GM23338 (cell line): ENCODE data around the gene CNTNAP4. TPM values are rescaled to one million over a fixed set of nuclear protein-coding genes. Genes with fewer than 3 reads are reported as not detected.

Source experiments
- ATAC-seq: fragments of 200-7000 bp; cut with Tn5 transposase; 3 replicates; pipeline ENCODE4 v1.9.1; 2020
- DNase-seq: peaks from one replicate; pipeline ENCODE4 v3.0.0-alpha.2; 2015; ENCODE audit warnings: low spot score
- H2AFZ ChIP-seq: fragments of 200-600 bp; sonication (generic); 2 replicates; pipeline ENCODE4 v1.8.0; 2016; ENCODE audit warnings: antibody characterized with exemption, mild to moderate bottlenecking, moderate library complexity
- H3F3A ChIP-seq: fragments of 200-600 bp; sonication (generic); replicated peaks from 2 replicates; pipeline ENCODE4 v1.8.0; 2017; ENCODE audit warnings: antibody characterized with exemption, mixed run types, low read depth
- H3K27ac ChIP-seq: fragments of 200-600 bp; sonication (generic); 2 replicates; pipeline ENCODE4 v1.6.1; 2016; ENCODE audit warnings: low read depth
- H3K27me3 ChIP-seq: fragments of 200-600 bp; sonication (generic); 2 replicates; pipeline ENCODE4 v1.8.0; 2016; ENCODE audit warnings: mild to moderate bottlenecking, mixed run types, moderate library complexity; ENCODE audit not compliant: insufficient read depth
- H3K36me3 ChIP-seq: fragments of 200-600 bp; sonication (generic); 2 replicates; pipeline ENCODE4 v1.8.0; 2016; ENCODE audit warnings: mild to moderate bottlenecking; ENCODE audit not compliant: insufficient read depth
- H3K4me1 ChIP-seq: fragments of 200-600 bp; sonication (generic); 2 replicates; pipeline ENCODE4 v1.8.0; 2016; ENCODE audit warnings: mild to moderate bottlenecking, moderate library complexity; ENCODE audit not compliant: insufficient read depth
- H3K4me2 ChIP-seq: fragments of 200-600 bp; sonication (generic); 2 replicates; pipeline ENCODE4 v1.7.1; 2017; ENCODE audit warnings: mixed run types
- H3K4me3 ChIP-seq: fragments of 200-600 bp; sonication (generic); 2 replicates; pipeline ENCODE4 v1.6.1; 2016; ENCODE audit warnings: mixed run types
- H3K79me2 ChIP-seq: fragments of 200-600 bp; sonication (generic); replicated peaks from 2 replicates; pipeline ENCODE4 v1.8.0; 2017; ENCODE audit warnings: mild to moderate bottlenecking; ENCODE audit not compliant: insufficient read depth
- H3K9me2 ChIP-seq: fragments of 200-600 bp; sonication (generic); 2 replicates; pipeline ENCODE4 v1.8.0; 2017; ENCODE audit not compliant: insufficient read depth
- H4K20me1 ChIP-seq: fragments of 200-600 bp; sonication (generic); replicated peaks from 2 replicates; pipeline ENCODE4 v1.8.0; 2017; ENCODE audit warnings: mild to moderate bottlenecking; ENCODE audit not compliant: insufficient read depth
- H3K27ac Mint-ChIP-seq: 2 replicates; pipeline ENCODE4 v1.8.0; 2020; ENCODE audit warnings: inconsistent platforms, mild to moderate bottlenecking, moderate library complexity, mixed read lengths
- H3K27me3 Mint-ChIP-seq: 3 replicates; pipeline ENCODE4 v1.8.0; 2022; ENCODE audit warnings: low read depth, mild to moderate bottlenecking, moderate library complexity, mixed read lengths, inconsistent platforms; ENCODE audit not compliant: insufficient read depth, poor library complexity
- H3K36me3 Mint-ChIP-seq: 3 replicates; pipeline ENCODE4 v1.8.0; 2021; ENCODE audit warnings: low read depth, mild to moderate bottlenecking, inconsistent platforms, moderate library complexity, mixed read lengths
- H3K4me1 Mint-ChIP-seq: 3 replicates; pipeline ENCODE4 v1.8.0; 2020; ENCODE audit warnings: mild to moderate bottlenecking, inconsistent platforms, mixed read lengths
- H3K4me3 Mint-ChIP-seq: 3 replicates; pipeline ENCODE4 v1.8.0; 2021; ENCODE audit warnings: moderate library complexity, mild to moderate bottlenecking, inconsistent platforms, mixed read lengths
- H3K9me3 Mint-ChIP-seq: 3 replicates; pipeline ENCODE4 v1.8.0; 2020; ENCODE audit warnings: moderate library complexity, mild to moderate bottlenecking, inconsistent platforms, mixed read lengths
- CREB1 ChIP-seq: fragments of 250-450 bp; sonication (Bioruptor Pico); IDR thresholded peaks from 2 replicates; pipeline ENCODE4 v1.5.0; 2020; ENCODE audit warnings: low read depth, mild to moderate bottlenecking, moderate library complexity
- CTCF ChIP-seq, 2 experiments: fragments of 200-600 bp in 1 of 2; sonication (generic) in 1 of 2; conservative IDR thresholded peaks; 2 replicates each; pipeline versions ENCODE4 v1.5.1 to v1.6.1; 2016 to 2017; ENCODE audit warnings: antibody characterized with exemption in 2 of 2, low read depth in 2 of 2, mild to moderate bottlenecking in 2 of 2, moderate library complexity in 1 of 2
- EZH2 ChIP-seq: fragments of 200-600 bp; sonication (generic); IDR thresholded peaks from one replicate; pipeline ENCODE4 v1.8.0; 2017; ENCODE audit warnings: antibody characterized with exemption, mild to moderate bottlenecking, low read depth; ENCODE audit not compliant: unreplicated experiment
- EZH2phosphoT487 ChIP-seq: fragments of 200-600 bp; sonication (generic); IDR thresholded peaks from one replicate; pipeline ENCODE4 v1.8.1; 2018; ENCODE audit warnings: antibody characterized with exemption; ENCODE audit not compliant: unreplicated experiment
- JUNB ChIP-seq: IDR thresholded peaks from one replicate; pipeline ENCODE4 v1.6.1; 2016; ENCODE audit warnings: antibody characterized with exemption; ENCODE audit not compliant: unreplicated experiment
- NANOG ChIP-seq: IDR thresholded peaks from 2 replicates; pipeline ENCODE4 v1.6.1; 2016; ENCODE audit warnings: antibody characterized with exemption, borderline replicate concordance
- POLR2AphosphoS5 ChIP-seq: IDR thresholded peaks from 2 replicates; pipeline ENCODE4 v1.6.1; 2016; ENCODE audit warnings: antibody characterized with exemption, low read depth
- STAT1 ChIP-seq: IDR thresholded peaks from one replicate; pipeline ENCODE4 v1.6.1; 2016; ENCODE audit warnings: antibody characterized with exemption; ENCODE audit not compliant: unreplicated experiment
- ZNF114 ChIP-seq: fragments of 250-450 bp; sonication (Bioruptor Pico); IDR thresholded peaks from 2 replicates; pipeline ENCODE4 v1.5.0; 2020; ENCODE audit warnings: mild to moderate bottlenecking, moderate library complexity
- ZNF331 ChIP-seq: fragments of 250-450 bp; sonication (Bioruptor Pico); IDR thresholded peaks from 2 replicates; pipeline ENCODE4 v1.5.0; 2020; ENCODE audit warnings: low read depth, mild to moderate bottlenecking, moderate library complexity
- polyA plus RNA-seq: library from polyadenylated mRNA; unstranded; fragments of >200 nt; fragmentation: Nextera tagmentation; extraction: Ambion mirVana; gene quantifications from 2 replicates; pipeline ENCODE4 v1.2.1, GENCODE V29; 2016
- total RNA-seq: library from RNA; depleted of rRNA; stranded (reverse); fragments of >200 nt; shearing (Covaris generic); gene quantifications from 2 replicates; pipeline ENCODE4 v1.2.3, GENCODE V29; 2014
- TF ChIP-seq, protein P1 (sequence below): fragments of 250-450 bp; sonication (Bioruptor Pico); IDR thresholded peaks from 2 replicates; pipeline ENCODE4 v1.5.0; 2020; ENCODE audit warnings: mild to moderate bottlenecking, moderate library complexity
- TF ChIP-seq, protein P2 (sequence below): IDR thresholded peaks from one replicate; pipeline ENCODE4 v1.6.1; 2018; ENCODE audit warnings: antibody characterized with exemption; ENCODE audit not compliant: unreplicated experiment
- TF ChIP-seq, protein P3 (sequence below): IDR thresholded peaks from 2 replicates; pipeline ENCODE4 v1.6.1; 2016; ENCODE audit warnings: antibody characterized with exemption

The CNTNAP4 gene
- total and polyA plus RNA-seq, 2 experiments from 2014 or later, result not detected

GRCh38 chr16:76577003-76577402 lies 299.8 kb downstream of the CNTNAP4 start:
- H3K4me2 ChIP-seq, result no peak overlapping the region
- no peak for DNase-seq
- no peaks in the 10 kb centered on the region for H3K4me1 ChIP-seq
- no peaks in the 10 kb centered on the region for H3F3A ChIP-seq
- no peak for ATAC-seq
- no peaks in the 10 kb centered on the region for H3K79me2 ChIP-seq
- Mint-ChIP-seq H3K27me3 (peaks cover 3% of the 10 kb centered on the region), H3K36me3 (0 out of 3 replicates have a peak, but pooled peaks cover 8% of the 10 kb centered on the region), H3K9me3 (peaks cover 78% of the 10 kb centered on the region), H3K4me3 (no peak overlapping the region), H3K27ac (no peak overlapping the region), H3K4me1 (no peaks in the 10 kb centered on the region)
- 0 out of 2 replicates have a peak, but pooled peaks cover 3% of the 10 kb centered on the region for H3K9me2 ChIP-seq
- H2AFZ ChIP-seq, result no peak overlapping the region
- no peaks in the 10 kb centered on the region for H4K20me1 ChIP-seq
- H3K27ac ChIP-seq, result no peak overlapping the region
- H3K27me3 ChIP-seq, result no peaks in the 10 kb centered on the region
- no peak overlapping the region for H3K4me3 ChIP-seq
- H3K36me3 ChIP-seq, result no peaks in the 10 kb centered on the region
- TF ChIP-seq POLR2AphosphoS5 (no peak), STAT1 (no peak), NANOG (no peak), ZNF331 (no peak), CTCF (conservative IDR thresholded peaks at IDR 0.05; ENCODE audit: low read depth in 2 of 2) (no peak), EZH2 (no peak), JUNB (no peak), ZNF114 (CRISPR knock-in tag) (no peak), EZH2phosphoT487 (no peak), CREB1 (CRISPR knock-in tag) (no peak)
- TF ChIP-seq, protein P1, sequence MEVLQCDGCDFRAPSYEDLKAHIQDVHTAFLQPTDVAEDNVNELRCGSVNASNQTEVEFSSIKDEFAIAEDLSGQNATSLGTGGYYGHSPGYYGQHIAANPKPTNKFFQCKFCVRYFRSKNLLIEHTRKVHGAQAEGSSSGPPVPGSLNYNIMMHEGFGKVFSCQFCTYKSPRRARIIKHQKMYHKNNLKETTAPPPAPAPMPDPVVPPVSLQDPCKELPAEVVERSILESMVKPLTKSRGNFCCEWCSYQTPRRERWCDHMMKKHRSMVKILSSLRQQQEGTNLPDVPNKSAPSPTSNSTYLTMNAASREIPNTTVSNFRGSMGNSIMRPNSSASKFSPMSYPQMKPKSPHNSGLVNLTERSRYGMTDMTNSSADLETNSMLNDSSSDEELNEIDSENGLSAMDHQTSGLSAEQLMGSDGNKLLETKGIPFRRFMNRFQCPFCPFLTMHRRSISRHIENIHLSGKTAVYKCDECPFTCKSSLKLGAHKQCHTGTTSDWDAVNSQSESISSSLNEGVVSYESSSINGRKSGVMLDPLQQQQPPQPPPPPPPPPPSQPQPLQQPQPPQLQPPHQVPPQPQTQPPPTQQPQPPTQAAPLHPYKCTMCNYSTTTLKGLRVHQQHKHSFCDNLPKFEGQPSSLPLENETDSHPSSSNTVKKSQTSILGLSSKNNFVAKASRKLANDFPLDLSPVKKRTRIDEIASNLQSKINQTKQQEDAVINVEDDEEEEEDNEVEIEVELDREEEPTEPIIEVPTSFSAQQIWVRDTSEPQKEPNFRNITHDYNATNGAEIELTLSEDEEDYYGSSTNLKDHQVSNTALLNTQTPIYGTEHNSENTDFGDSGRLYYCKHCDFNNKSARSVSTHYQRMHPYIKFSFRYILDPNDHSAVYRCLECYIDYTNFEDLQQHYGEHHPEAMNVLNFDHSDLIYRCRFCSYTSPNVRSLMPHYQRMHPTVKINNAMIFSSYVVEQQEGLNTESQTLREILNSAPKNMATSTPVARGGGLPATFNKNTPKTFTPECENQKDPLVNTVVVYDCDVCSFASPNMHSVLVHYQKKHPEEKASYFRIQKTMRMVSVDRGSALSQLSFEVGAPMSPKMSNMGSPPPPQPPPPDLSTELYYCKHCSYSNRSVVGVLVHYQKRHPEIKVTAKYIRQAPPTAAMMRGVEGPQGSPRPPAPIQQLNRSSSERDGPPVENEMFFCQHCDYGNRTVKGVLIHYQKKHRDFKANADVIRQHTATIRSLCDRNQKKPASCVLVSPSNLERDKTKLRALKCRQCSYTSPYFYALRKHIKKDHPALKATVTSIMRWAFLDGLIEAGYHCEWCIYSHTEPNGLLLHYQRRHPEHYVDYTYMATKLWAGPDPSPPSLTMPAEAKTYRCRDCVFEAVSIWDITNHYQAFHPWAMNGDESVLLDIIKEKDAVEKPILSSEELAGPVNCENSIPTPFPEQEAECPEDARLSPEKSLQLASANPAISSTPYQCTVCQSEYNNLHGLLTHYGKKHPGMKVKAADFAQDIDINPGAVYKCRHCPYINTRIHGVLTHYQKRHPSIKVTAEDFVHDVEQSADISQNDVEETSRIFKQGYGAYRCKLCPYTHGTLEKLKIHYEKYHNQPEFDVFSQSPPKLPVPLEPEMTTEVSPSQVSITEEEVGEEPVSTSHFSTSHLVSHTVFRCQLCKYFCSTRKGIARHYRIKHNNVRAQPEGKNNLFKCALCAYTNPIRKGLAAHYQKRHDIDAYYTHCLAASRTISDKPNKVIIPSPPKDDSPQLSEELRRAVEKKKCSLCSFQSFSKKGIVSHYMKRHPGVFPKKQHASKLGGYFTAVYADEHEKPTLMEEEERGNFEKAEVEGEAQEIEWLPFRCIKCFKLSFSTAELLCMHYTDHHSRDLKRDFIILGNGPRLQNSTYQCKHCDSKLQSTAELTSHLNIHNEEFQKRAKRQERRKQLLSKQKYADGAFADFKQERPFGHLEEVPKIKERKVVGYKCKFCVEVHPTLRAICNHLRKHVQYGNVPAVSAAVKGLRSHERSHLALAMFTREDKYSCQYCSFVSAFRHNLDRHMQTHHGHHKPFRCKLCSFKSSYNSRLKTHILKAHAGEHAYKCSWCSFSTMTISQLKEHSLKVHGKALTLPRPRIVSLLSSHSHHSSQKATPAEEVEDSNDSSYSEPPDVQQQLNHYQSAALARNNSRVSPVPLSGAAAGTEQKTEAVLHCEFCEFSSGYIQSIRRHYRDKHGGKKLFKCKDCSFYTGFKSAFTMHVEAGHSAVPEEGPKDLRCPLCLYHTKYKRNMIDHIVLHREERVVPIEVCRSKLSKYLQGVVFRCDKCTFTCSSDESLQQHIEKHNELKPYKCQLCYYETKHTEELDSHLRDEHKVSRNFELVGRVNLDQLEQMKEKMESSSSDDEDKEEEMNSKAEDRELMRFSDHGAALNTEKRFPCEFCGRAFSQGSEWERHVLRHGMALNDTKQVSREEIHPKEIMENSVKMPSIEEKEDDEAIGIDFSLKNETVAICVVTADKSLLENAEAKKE (CRISPR knock-in tag), result no peak
- TF ChIP-seq, protein P2, sequence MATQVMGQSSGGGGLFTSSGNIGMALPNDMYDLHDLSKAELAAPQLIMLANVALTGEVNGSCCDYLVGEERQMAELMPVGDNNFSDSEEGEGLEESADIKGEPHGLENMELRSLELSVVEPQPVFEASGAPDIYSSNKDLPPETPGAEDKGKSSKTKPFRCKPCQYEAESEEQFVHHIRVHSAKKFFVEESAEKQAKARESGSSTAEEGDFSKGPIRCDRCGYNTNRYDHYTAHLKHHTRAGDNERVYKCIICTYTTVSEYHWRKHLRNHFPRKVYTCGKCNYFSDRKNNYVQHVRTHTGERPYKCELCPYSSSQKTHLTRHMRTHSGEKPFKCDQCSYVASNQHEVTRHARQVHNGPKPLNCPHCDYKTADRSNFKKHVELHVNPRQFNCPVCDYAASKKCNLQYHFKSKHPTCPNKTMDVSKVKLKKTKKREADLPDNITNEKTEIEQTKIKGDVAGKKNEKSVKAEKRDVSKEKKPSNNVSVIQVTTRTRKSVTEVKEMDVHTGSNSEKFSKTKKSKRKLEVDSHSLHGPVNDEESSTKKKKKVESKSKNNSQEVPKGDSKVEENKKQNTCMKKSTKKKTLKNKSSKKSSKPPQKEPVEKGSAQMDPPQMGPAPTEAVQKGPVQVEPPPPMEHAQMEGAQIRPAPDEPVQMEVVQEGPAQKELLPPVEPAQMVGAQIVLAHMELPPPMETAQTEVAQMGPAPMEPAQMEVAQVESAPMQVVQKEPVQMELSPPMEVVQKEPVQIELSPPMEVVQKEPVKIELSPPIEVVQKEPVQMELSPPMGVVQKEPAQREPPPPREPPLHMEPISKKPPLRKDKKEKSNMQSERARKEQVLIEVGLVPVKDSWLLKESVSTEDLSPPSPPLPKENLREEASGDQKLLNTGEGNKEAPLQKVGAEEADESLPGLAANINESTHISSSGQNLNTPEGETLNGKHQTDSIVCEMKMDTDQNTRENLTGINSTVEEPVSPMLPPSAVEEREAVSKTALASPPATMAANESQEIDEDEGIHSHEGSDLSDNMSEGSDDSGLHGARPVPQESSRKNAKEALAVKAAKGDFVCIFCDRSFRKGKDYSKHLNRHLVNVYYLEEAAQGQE, result no peak
- TF ChIP-seq, protein P3, sequence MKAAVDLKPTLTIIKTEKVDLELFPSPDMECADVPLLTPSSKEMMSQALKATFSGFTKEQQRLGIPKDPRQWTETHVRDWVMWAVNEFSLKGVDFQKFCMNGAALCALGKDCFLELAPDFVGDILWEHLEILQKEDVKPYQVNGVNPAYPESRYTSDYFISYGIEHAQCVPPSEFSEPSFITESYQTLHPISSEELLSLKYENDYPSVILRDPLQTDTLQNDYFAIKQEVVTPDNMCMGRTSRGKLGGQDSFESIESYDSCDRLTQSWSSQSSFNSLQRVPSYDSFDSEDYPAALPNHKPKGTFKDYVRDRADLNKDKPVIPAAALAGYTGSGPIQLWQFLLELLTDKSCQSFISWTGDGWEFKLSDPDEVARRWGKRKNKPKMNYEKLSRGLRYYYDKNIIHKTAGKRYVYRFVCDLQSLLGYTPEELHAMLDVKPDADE, result no peak
